Panc1 (cell line): ENCODE data around the gene OR4F6.

Experiments
- CTCF ChIP-seq: fragments of 450-650 bp; IDR thresholded peaks from 2 replicates; pipeline ENCODE4 v1.5.1; 2017; ENCODE audit warnings: mild to moderate bottlenecking
- POLR2AphosphoS5 ChIP-seq: IDR thresholded peaks from 2 replicates; pipeline ENCODE4 v1.6.1; 2012; ENCODE audit warnings: mild to moderate bottlenecking, low read depth, low read length, moderate library complexity

- TF ChIP-seq POLR2AphosphoS5 (no peak), CTCF (no peak)
Measured at GRCh38 chr15:101765772-101766456, 37.4 kb upstream of the OR4F6 start.
